Measurements from ENCODE around the gene RAB28.

DNA sequence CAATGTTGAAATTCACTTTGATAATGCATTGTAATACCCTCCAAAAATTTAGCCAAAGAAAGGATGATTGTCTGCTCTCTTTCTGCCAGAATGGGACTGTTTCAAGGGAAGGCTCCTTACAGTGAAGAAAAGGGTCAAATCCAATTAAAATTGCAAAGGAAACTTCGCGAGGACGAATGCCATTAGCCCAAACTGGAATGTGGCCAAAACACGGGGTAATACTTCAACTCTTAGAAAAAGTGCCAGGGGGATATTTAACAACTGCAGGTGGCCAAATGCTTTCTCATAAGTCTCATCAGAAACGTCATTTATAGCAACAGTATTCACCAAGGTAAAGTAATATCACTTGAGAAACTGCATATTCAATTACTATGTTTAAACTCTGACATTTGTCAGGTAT is 31.1 kb upstream of the RAB28 start:
- TF ChIP-seq, protein P1, sequence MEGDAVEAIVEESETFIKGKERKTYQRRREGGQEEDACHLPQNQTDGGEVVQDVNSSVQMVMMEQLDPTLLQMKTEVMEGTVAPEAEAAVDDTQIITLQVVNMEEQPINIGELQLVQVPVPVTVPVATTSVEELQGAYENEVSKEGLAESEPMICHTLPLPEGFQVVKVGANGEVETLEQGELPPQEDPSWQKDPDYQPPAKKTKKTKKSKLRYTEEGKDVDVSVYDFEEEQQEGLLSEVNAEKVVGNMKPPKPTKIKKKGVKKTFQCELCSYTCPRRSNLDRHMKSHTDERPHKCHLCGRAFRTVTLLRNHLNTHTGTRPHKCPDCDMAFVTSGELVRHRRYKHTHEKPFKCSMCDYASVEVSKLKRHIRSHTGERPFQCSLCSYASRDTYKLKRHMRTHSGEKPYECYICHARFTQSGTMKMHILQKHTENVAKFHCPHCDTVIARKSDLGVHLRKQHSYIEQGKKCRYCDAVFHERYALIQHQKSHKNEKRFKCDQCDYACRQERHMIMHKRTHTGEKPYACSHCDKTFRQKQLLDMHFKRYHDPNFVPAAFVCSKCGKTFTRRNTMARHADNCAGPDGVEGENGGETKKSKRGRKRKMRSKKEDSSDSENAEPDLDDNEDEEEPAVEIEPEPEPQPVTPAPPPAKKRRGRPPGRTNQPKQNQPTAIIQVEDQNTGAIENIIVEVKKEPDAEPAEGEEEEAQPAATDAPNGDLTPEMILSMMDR (IDR thresholded peaks at IDR 0.05; ENCODE audit: low read length): no peak
- TF ChIP-seq EZH2 (IDR thresholded peaks at IDR 0.05; ENCODE audit: borderline replicate concordance, low read length): no peak
